Measurements from ENCODE around the gene RPL36AL. TPM values are rescaled to one million over a fixed set of nuclear protein-coding genes. Genes with fewer than 3 reads are reported as not detected.

RPL36AL gene
- total RNA-seq, 4 donors from 2014 or later, result 200 to 323 (median 277) TPM

DNA sequence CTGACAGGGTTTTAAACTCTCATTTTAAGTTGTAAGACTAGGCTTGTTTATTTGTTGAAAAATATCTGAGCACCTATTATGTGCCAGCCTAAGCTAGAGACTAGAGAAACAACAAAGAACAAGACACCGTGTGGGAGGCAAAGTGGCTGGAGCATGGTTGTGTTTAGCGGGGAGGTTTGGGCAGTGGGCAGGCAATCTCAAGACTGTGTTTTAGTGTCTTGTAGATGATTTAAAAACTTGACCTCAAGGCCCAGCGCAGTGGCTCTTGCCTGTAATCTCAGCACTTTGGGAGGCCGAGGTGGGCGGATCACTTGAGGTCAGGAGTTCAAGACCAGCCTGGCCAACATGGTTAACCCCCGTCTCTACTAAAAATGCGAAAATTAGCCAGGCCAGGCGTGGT, 7.8 kb downstream of the RPL36AL start:
- Histone ChIP-seq H3K27me3 (no peaks in the 10 kb centered on the region), H3K4me3 (no peak overlapping the region), H3K9me3 (no peaks in the 10 kb centered on the region), H3K4me1 (no peaks in the 10 kb centered on the region), H3K36me3 (peaks cover 0 to 10% (median 6%) of the 10 kb centered on the region in 4 donors), H3K27ac (replicated peaks in 1 of 4) (no peak overlapping the region)
- TF ChIP-seq POLR2AphosphoS5 (IDR thresholded peaks at IDR 0.05), result no peak
- TF ChIP-seq, protein P1, sequence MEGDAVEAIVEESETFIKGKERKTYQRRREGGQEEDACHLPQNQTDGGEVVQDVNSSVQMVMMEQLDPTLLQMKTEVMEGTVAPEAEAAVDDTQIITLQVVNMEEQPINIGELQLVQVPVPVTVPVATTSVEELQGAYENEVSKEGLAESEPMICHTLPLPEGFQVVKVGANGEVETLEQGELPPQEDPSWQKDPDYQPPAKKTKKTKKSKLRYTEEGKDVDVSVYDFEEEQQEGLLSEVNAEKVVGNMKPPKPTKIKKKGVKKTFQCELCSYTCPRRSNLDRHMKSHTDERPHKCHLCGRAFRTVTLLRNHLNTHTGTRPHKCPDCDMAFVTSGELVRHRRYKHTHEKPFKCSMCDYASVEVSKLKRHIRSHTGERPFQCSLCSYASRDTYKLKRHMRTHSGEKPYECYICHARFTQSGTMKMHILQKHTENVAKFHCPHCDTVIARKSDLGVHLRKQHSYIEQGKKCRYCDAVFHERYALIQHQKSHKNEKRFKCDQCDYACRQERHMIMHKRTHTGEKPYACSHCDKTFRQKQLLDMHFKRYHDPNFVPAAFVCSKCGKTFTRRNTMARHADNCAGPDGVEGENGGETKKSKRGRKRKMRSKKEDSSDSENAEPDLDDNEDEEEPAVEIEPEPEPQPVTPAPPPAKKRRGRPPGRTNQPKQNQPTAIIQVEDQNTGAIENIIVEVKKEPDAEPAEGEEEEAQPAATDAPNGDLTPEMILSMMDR (IDR thresholded peaks at IDR 0.05), result no peak
- no peak for TF ChIP-seq POLR2A (IDR thresholded peaks at IDR 0.05; ENCODE audit: low read depth)
- no peak for TF ChIP-seq EP300 (IDR thresholded peaks at IDR 0.05)
- intact Hi-C loops (cut with DNase I), result no loop called here
- 90% methylated on average over 8 of the region's 8 CpGs for WGBS
- DNase-seq (ENCODE audit: extremely low spot score), result no peak

DNA sequence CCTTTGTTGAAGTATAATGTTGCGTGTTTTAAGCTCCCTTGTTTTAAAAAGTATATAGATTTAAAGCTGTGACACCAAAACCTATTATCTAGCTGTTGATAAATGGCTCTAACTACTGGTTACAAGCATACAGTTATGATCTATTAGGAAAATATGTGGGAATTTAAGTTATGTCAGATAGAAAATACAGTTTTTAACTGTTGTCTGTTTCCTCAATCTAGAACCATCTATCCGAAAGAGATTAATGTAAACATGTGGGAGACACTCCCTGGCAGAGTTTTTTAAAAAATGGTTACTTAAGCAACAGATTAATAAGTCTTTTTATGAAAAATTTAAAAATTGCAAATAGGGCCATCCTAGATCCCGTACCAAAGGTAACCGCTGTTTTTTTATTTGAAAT, 8.2 kb downstream of the RPL36AL start:
- TF ChIP-seq POLR2A (IDR thresholded peaks at IDR 0.05; ENCODE audit: low read depth), result no peak
- TF ChIP-seq, protein P1 (IDR thresholded peaks at IDR 0.05), result no peak
- TF ChIP-seq POLR2AphosphoS5 (IDR thresholded peaks at IDR 0.05), result no peak
- no peak for TF ChIP-seq EP300 (IDR thresholded peaks at IDR 0.05)
- Histone ChIP-seq H3K36me3 (peaks cover 0 to 9% (median 3%) of the 10 kb centered on the region in 4 donors), H3K27me3 (no peaks in the 10 kb centered on the region), H3K4me1 (no peaks in the 10 kb centered on the region), H3K27ac (replicated peaks in 1 of 4) (no peak overlapping the region), H3K9me3 (no peaks in the 10 kb centered on the region), H3K4me3 (no peak overlapping the region)
- intact Hi-C loops (cut with DNase I), result no loop called here
- WGBS, result 90% methylated on average over 4 of the region's 4 CpGs
- no peak for DNase-seq (ENCODE audit: extremely low spot score)

DNA sequence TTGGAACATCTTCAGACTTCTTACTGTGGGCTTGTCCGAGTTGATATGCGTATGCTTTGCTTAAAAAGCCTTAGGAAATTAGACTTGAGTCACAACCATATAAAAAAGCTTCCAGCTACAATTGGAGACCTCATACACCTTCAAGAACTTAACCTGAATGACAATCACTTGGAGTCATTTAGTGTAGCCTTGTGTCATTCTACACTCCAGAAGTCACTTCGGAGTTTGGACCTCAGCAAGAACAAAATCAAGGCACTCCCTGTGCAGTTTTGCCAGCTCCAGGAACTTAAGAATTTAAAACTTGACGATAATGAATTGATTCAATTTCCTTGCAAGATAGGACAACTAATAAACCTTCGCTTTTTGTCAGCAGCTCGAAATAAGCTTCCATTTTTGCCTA, 12.8 kb downstream of the RPL36AL start:
- Histone ChIP-seq H3K27me3 (no peaks in the 10 kb centered on the region), H3K9me3 (no peaks in the 10 kb centered on the region), H3K4me3 (no peak overlapping the region), H3K36me3 (peaks cover 0 to 19% (median 16%) of the 10 kb centered on the region in 4 donors), H3K4me1 (no peaks in the 10 kb centered on the region), H3K27ac (replicated peaks in 1 of 4) (no peak overlapping the region)
- intact Hi-C loops (cut with DNase I), result no loop called here
- no peak for DNase-seq (ENCODE audit: extremely low spot score)
- WGBS, result 96% methylated on average over 6 of the region's 6 CpGs
- TF ChIP-seq, protein P1 (IDR thresholded peaks at IDR 0.05), result no peak

DNA sequence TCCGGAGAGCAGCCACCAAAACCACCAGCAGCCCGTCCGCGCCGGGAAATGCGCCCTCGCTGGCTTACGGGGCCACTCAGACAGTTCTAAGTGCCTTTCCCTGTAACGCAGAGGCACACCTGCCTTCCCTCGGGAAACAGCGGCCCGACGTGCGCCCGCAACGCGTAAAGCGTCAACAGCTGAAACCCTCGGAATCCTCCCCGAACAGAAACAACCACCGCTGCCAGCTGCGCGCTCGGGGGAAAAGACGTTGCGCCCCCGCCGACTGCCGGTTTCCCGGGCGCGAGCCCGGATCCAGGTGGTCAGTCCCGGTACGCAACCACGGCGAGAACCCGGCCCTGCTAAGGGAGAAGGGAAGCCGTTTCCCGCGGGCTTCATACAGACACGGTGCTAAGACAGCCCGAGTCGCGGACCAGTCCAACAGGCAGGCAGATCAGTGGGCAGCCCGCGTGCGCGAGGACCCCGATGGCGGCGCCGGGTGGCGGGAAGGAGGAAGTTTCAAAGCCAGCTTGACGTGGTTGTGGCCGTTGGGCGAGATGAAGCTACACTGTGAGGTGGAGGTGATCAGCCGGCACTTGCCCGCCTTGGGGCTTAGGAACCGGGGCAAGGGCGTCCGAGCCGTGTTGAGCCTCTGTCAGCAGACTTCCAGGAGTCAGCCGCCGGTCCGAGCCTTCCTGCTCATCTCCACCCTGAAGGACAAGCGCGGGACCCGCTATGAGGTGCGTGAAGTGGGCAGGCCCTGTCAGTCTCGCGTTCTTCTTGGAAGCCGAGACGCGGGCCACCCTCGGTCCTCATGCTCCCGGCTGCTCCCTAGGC, 21.7 kb downstream of the RPL36AL start, which contains the start of gene LRR1:
TSS of gene LRR1 (plus strand) at position 456 of the 816 bp plus-strand sequence. CDS start at position 537, 81 bp downstream.
- intact Hi-C loops (cut with DNase I), result loop anchor here (5.0 kb wide), 1 partner anchor 34 kb away; no protein-coding TSS in a partner anchor
- WGBS, result 0% methylated on average over 51 of the region's 77 CpGs

More for the DNA sequence above, 21.7 kb downstream of the RPL36AL start, which contains the start of gene LRR1:
- DNase-seq (ENCODE audit: extremely low spot score), result peak; percentile 95
- H3K36me3 ChIP-seq, result peaks cover 0 to 5% (median 2%) of the 10 kb centered on the region in 4 donors
- H3K9me3 ChIP-seq, result no peaks in the 10 kb centered on the region
- TF ChIP-seq POLR2A (IDR thresholded peaks at IDR 0.05; ENCODE audit: low read depth) (no peak), EP300 (IDR thresholded peaks at IDR 0.05) (peak; percentile 5), POLR2AphosphoS5 (IDR thresholded peaks at IDR 0.05) (peak; percentile 52 to 56)
- TF ChIP-seq, protein P1 (IDR thresholded peaks at IDR 0.05), result no peak
- peak within 1 kb of the TSS; percentile 80 to 96 (median 86) for H3K4me3 ChIP-seq
- H3K27me3 ChIP-seq, result no peaks in the 10 kb centered on the region
- peak within 1 kb of the TSS; percentile 95 to 98 (median 97) for H3K27ac ChIP-seq (replicated peaks in 1 of 4)
- peaks cover 0 to 23% (median 21%) of the 10 kb centered on the region in 4 donors for H3K4me1 ChIP-seq
